HG03066 (cell line): Measurements from ENCODE around the gene TPRG1.

Experiments used
- ATAC-seq: cut with Tn5 transposase; IDR thresholded peaks from one replicate; pipeline ENCODE4 v1.9.1; 2021; ENCODE audit warnings: low read depth; ENCODE audit not compliant: unreplicated experiment

TPRG1 gene

DNA sequence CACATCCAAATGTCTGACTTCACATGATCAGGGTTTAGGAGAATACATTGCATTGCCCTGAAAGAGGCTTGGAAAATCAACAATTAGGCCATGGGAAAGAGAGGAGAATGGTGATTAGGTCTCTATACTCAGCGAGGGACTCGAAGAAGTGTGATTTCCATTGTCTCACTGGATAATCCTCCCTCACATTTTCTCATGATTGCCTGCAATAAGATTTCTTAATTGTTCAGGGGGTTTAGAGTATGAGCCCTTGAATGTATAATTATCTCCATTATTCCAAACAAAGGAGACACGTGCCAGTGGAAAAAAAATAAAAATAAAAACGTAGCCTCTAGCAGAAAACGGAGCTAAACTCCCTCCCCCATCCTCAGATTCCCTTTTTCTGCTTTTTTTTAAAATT, 173.2 kb downstream of the TPRG1 start:
- no peak for ATAC-seq

DNA sequence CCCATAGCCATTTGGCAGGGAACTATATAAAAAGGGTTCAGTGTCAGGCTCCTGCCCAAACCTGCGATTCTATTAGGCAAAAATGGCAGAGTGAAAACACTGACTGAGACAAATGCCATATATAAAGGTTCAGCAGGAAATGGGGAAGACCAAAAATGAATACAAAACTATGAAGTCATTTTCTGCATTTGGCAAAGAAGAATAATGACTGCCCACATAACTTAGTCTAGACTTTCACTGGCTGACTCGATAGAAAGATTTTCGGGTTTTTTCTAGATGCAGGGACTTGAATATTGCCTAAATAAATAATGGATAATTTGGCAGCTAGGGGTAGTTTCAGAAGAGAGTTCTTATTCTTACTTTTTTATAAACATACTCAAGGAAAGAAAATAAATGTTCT, 178.0 kb downstream of the TPRG1 start:
- ATAC-seq = no peak

DNA sequence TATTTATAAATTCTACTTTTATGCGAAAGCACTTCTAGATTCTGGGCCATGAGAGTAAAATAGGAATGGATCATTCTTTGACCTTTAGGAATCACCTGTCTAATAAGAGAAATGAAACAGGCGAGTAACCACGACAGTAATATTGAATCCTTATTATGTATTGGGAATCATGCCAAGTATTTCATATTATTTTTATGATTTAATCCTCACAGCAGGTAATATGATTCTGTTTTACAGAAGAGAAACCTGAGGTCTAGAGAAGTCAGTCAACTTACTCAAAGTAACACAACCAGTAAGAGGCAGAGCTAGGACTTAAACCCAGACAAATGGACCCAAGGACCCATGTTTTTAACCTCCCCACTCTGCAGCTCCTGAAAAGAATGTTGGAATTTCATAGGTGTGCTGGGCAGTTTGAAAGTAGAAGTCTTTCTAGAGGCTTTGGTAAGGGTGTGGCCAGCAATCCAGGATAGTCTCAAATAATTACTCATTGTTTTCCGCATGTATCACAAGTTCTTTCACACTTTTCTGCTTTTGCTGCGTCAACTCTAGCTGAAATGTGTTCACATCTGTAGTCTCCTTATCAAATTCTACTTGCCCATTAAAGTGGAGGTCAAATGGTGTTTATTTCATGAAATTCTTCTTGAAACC, 181.7 kb downstream of the TPRG1 start:
- ATAC-seq = no peak

DNA sequence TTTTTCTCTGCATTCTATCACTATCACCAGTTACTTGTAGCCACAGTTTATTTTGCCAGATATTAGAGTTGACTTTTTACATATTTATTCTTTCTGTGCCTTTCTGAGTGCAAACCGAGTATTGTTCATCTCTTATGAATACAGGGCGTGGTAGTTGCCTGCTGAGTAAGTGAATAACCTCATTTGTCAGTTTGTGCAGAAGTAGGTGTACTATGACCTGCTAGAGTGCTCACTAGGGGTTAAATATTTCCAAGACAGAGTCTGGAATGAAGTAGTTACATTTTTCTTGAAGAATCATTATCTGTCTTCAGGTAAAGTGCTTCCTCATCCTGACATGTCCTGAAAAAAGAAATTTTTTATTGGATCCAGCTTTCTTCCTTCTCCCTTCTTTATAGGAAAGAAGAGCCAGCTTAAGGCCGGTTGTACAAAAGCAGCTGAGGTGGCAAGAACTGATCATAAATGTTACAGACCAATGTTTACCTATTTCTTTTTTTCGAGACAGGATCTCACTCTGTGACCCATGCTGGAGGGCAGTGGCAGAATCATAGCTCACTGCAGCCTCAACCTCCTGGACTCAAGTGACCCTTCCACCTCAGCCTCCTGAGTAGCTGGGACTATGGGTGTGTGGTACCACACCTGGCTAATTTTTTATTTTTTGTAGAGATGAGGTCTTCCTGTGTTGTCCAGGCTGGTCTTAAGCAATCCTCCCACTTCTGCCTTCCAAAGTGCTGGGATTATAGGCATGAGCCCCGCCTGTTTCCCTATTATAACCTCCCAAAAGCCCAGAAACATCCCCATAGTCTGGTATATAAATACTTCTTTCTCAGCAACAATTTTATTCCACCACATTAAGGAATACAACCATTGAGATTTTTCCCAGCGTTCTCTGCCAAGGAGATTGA, 182.5 kb downstream of the TPRG1 start:
- no peak for ATAC-seq

DNA sequence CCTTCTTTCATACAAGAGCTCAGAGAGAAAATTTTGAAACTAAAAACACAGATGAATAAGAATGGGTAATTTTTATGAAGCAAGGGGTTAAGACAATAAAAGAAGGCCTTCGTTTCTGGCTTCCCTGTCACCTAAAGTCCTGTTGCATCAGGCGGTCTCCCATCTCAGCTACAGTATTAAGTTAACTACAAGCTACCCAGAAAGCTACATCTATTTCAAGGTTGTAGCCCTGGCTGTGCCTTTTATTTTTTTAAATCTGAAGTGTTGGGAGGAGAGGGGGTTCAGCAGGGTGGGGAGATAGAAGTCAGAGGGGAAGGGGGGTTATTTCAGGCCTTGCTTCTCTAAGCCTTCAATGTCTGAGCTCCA, 183.3 kb downstream of the TPRG1 start:
- ATAC-seq = no peak

DNA sequence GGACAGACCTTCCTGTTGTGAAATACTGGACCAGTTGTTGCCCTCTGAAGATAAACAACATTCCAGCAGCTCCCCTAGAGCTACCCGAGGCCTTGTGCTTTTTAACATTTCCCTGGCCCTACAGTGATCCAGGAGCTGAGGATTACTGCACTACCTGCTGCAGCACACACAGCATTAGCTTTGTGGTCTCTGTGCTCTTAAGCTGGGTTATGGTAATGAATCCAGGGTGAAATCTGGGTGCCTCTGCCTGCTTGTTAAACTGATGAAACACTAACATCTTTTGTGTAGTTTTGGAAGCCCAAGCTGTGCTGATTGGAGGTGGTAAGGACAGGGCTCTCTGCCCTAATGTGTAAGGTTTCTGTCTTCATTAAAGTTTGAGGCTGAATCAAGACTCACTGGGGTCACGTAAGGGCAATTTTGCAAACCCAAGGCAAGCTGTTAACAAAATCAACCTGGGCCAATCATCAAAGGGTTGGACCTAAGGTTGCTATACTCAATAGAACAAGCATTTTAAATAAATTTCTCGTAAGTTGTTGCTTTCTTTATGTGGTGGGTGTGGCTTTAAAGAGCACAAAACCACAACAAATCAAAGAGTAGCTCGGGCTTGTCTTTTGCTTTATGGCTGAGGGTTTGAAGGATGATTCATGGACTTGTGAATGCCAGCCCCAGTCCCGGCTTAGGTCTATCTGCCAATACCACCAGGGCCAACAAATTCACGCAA, 183.9 kb downstream of the TPRG1 start:
- no peak for ATAC-seq

DNA sequence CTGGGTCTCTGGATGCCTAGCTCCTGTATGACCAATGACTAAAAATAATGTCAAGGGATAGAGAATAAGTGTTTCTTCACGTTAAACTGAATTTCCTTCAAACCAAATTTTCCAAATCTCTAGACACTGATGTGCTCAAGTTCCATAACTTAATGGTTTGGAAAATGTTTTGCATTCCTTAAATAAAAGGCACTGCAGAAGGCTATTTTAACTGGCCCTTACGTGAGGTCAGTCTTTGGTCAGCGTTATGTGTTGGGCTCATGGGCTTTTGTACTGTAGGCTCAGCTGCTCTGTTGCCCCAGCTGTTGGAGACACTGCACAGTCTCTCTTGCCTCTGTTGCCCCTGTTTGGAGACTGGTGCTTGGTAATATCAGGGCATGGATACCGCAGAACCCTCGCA, 188.5 kb downstream of the TPRG1 start:
- no peak for ATAC-seq

DNA sequence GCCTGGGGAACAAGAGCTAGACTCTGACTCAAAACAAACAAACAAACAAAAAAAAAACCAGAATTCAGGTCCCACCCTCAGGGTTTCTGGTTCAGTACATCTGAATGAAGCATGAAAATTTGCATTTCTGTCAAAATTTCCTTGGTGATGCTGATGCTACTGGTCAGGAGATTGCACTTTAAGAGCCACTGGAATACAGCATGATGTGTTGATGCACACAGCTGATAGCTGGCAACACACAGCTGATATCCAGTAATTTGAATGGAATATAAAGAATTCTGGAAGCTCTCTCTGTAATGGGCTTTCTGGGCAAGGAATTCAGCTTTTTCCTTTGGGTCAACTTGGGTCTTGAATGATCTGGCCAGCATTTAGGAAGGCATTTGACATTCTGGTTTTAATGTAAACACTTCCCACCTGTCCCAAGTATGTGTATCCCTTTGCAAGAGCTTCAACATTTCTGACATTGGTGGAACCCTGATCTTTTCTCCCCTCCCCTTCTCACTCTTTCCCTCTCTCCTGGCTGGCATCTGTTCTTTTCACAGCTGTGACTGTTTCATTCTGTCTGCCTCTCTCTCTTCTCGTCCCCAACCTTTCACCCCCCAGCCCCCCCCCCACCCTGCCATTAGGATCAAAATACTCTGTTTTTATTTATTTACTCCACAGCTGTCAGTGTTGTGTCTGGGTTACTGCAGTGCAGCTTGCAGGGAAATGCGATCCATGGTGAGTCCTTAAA, 189.5 kb downstream of the TPRG1 start:
- no peak for ATAC-seq

DNA sequence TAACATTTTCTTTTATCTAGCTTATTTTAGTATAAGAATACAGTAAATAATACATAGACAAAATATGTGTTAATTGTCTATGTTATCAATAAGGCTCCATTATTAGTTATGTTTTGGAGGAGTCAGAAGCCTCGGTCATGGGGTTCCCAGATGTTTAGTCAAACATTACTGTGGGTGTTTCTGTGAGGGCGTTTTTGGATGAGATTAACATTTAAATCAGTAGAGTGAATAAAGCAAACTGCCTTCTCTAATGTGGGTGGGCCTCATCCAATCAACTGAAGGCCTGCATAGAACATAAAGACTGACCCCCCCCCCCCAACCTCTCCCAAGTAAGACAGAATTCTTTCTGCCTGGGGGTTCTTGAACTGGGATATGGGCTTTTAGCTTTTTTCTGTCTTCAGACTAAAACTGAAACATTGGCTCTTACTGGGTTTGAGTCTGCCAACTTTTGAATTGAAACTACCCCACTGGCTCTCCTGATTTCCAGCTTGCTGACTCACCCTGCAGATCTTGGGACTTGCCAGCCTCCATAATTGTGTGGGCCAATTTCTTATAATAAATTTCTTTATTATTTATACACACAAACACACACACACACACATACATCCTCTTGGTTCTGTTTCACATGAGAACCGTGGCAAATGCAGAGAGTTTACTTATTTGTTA, 192.0 kb downstream of the TPRG1 start:
- no peak for ATAC-seq

DNA sequence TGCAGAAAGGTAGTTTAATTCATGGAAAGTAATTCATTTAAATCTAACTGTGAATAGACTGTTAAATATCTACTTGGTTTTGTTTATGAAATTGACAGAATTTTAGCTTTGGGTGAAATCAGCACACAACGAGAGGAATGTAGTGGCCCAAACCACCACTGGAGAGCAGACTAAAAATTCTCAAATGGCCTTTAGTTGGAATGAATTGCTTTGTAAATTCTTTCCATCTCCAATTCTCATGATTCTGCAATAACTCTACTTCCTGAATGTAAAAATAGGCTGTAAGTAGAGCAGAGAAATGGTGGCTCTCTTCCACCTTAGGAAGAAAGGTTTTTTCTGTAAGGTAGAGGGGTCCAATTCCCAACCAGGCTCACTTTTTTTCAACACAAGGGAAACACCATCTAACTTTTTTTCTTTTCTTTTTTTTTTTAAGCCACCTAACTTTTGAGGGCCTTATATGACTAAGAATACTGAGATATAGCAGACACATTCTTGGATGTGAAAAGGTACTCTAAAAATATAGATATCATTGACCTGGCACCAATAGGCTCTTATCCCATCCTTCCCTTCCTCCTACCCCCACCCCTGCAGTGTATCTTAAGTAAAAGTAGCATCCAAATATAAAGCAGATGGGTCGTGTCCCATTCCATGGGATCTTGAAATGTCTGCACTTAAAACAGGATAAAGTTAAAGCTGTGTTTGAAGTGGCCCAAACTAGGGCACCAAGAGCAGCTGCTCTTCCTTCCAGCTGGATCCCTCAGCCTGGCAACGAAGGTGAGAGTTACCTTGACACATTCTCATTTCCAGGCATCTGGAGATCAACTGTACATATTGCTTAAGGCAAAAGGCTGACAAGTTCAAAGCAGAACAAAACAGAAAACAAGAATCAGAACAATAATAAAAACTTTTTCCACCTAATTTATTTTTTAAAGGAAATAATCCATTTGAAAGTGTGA, 194.1 kb downstream of the TPRG1 start:
- no peak for ATAC-seq

DNA sequence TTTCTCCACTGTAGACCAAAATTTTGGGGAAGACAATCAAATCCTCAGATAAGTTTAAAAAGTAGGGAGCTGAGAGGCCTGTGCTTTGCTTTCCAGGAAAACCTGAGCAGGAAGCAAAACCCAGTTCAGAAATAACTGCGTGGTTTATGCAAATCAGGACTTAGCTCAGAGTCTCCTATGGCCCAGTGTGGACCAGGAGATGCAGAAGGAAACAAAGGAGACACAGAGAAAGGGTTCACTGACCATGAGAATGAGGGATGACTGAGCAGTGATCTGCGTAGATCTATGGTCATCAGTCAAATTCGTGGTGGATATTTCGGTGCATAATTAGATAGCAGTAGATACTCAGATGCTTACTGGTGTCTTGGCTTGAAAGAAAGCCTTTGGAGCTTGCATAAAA, 196.6 kb downstream of the TPRG1 start:
- ATAC-seq = no peak

DNA sequence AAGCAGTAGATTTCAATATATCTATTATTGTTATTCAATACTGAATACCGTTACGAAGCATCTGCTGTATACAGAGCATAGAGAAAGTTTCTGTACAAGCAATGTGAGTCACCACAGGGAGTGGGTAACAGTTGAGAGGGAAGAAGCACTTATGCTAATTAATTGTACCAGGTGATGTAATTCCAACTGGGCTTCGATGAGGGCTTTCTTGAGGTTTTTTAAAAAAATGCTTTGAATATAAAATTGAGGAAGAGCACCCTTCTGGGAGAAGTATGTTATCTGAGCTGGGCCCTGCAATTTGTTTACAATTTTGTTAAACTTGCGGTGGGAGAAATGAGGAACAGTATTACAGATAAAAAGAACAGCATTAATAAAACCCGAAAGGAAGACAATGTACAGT, 197.9 kb downstream of the TPRG1 start:
- no peak for ATAC-seq

DNA sequence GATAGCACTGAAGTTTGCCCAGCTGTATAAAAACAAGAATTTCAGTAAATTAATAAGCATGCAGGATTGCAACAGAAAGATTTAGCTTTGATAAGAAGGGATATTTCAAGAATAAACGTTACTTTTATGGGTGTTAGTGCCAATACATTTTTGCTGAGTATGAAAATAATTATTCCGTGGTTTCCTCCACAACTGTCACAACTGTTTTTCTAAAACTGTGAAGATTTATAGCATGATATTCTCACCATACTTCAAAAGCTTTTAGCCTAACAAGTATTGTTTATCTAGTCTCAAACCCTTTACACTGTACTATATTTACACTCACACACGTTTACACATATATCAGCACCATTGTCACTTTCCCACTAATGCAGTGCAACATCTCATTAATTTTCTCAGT, 200.5 kb downstream of the TPRG1 start:
- no peak for ATAC-seq
